Thyroid gland (tissue), 4 donors: ENCODE measurements around the gene HYAL2.

ENCODE experiments used
- CTCF ChIP-seq, 6 experiments: fragments of 200-600 bp in 3 of 6; fragments of 450-650 bp in 3 of 6; sonication (generic) in 3 of 6; IDR thresholded peaks; one replicate each; pipeline ENCODE4 v1.5.1; 2016 to 2019; ENCODE audit warnings: antibody characterized with exemption in 6 of 6, mild to moderate bottlenecking in 2 of 6, inconsistent platforms in 1 of 6, moderate library complexity in 1 of 6
- POLR2A ChIP-seq, 2 donors: fragments of 450-650 bp; IDR thresholded peaks; one replicate each; pipeline ENCODE4 v1.6.1; 2017; ENCODE audit warnings: antibody characterized with exemption in 2 of 2, mild to moderate bottlenecking in 2 of 2, moderate library complexity in 1 of 2

- TF ChIP-seq CTCF (IDR thresholded peaks at IDR 0.05) = no peak
- no peak for TF ChIP-seq POLR2A (IDR thresholded peaks at IDR 0.05)
Observed at GRCh38 chr3:50302095-50303012, 20.2 kb downstream of the HYAL2 start.
